A549 treated with Hydrocortisone at 1 μM for 4 hours (cell line): ENCODE results near the gene LOXL1. TPM values are rescaled to one million over a fixed set of nuclear protein-coding genes. Genes with fewer than 3 reads are reported as not detected.

ENCODE experiments used
- total RNA-seq: library from RNA; stranded (reverse); fragments of 200-300 nt; extraction: Qiagen RNA extraction; gene quantifications from 5 replicates; pipeline ENCODE4 v1.2.3, GENCODE V29; 2022

Gene LOXL1
- 0.17 to 1.2 TPM (median 0.68 TPM) in 5 replicates for total RNA-seq

DNA sequence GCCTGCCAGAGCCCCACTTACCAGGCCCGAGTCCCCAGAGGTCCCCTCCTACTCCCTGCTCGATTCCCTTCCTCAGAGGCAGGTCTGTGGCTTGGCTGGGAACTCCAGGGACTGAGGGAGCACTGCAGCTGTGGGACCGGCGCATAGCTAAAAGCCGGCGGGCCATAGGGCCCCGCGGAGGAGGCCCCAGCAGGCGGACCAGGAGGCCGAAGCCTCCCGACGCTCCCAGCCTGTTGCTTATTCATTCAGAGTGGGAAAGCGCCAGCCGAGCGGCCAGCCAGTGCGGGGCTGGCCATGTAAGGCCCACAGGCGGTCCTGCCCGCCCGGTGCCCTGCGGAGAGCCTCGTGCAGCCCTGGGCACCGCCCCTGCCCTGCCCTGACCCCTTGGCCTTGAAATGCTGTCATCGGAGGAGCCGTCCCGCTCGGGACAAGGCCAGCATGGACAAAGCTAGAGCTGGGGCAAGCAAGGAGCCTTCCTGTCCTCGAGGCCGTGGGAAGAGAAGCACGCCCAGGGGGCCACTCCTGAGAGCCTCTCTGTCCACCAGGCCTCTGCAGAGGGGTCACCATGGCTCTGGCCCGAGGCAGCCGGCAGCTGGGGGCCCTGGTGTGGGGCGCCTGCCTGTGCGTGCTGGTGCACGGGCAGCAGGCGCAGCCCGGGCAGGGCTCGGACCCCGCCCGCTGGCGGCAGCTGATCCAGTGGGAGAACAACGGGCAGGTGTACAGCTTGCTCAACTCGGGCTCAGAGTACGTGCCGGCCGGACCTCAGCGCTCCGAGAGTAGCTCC lies at the start of gene LOXL1:
LOXL1 (plus strand) TSS at position 244 of the 784 bp plus-strand sequence; CDS start at position 566, 322 bp downstream.

GRCh38 chr15:73991726-73992593 lies 65.7 kb downstream of the LOXL1 start, which contains the start of gene STOML1:
Gene STOML1, minus strand, starts transcription at chr15:73992295. Its CDS starts 72 bp downstream, at chr15:73992223.

DNA sequence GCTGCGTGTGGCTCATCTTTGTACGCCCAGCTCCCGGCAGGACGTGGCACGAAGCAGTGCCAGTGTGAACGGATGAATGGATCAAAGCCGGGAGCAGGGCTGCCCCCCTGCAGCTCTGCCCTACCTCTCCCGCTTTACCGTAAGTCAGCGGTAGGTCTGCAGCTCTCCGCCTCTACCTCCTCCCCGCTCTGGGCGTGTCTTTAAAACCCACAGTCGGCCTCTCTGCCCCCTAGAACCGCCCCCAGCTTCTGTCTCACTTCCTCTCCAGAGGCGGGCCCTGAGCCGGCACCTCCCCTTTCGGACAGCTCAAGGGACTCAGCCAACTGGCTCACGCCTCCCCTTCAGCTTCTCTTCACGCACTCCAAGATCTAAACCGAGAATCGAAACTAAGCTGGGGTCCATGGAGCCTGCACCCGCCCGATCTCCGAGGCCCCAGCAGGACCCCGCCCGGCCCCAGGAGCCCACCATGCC lies 68.2 kb downstream of the LOXL1 start, which contains the start of gene PML:
PML (plus strand) TSS at position 304 of the 471 bp plus-strand sequence; CDS start at position 401, 97 bp downstream.

Other genes with a start within 250 kb of the LOXL1 start
- gene CD276, start 242.1 kb upstream of the LOXL1 start, total RNA-seq: 71.4 to 78.1 TPM (median 76.1 TPM) in 5 replicates
- gene INSYN1, start 173.1 kb upstream of the LOXL1 start, total RNA-seq: 1.9 to 3.0 TPM (median 2.3 TPM) in 5 replicates
- gene TBC1D21, start 52.9 kb upstream of the LOXL1 start, total RNA-seq: not detected in 5 replicates
- gene STOML1, start 65.8 kb downstream of the LOXL1 start, total RNA-seq: 11.0 to 12.8 TPM (median 12.1 TPM) in 5 replicates
- gene PML, start 68.3 kb downstream of the LOXL1 start, total RNA-seq: 13.2 to 16.0 TPM (median 14.5 TPM) in 5 replicates
- gene GOLGA6A, start 156.1 kb downstream of the LOXL1 start, total RNA-seq: 0.03 to 0.13 TPM (median 0.12 TPM) in 4 of 5 replicates, not detected in the other
- 0.07 to 0.28 TPM (median 0.18 TPM) in 5 replicates for gene ISLR2, start 204.1 kb downstream of the LOXL1 start, total RNA-seq
- gene ISLR, start 247.2 kb downstream of the LOXL1 start, total RNA-seq: 0.22 to 0.50 TPM (median 0.36 TPM) in 5 replicates